Liver (tissue), 9 donors: ENCODE results near the gene RNF135. TPM values are rescaled to one million over a fixed set of nuclear protein-coding genes. Genes with fewer than 3 reads are reported as not detected.

Experiments
- DNase-seq: peaks from one replicate; pipeline ENCODE4 v3.0.0-alpha.2; 2017; ENCODE audit warnings: low spot score
- H3K27ac ChIP-seq, 2 donors: one replicate each; pipeline ENCODE4 v1.7.0; 2013; ENCODE audit warnings: inconsistent platforms in 2 of 2, low read length in 2 of 2, control low read depth in 1 of 2, low read depth in 1 of 2, mild to moderate bottlenecking in 1 of 2
- H3K27me3 ChIP-seq, 4 donors: one replicate each; pipeline versions ENCODE4 v1.6.1 to v1.7.0; 2013; ENCODE audit warnings: low read length in 3 of 4, inconsistent platforms in 1 of 4, mild to moderate bottlenecking in 1 of 4, moderate library complexity in 1 of 4; ENCODE audit not compliant: control insufficient read depth in 4 of 4, insufficient read depth in 4 of 4
- H3K36me3 ChIP-seq, 4 donors: one replicate each; pipeline versions ENCODE4 v1.6.1 to v1.7.0; 2013; ENCODE audit warnings: low read length in 3 of 4, mild to moderate bottlenecking in 3 of 4, low read depth in 1 of 4, moderate library complexity in 1 of 4; ENCODE audit not compliant: control insufficient read depth in 4 of 4, insufficient read depth in 3 of 4
- H3K4me1 ChIP-seq, 4 donors: one replicate each; pipeline versions ENCODE4 v1.6.1 to v1.7.0; 2013; ENCODE audit warnings: low read length in 3 of 4, mild to moderate bottlenecking in 3 of 4, moderate library complexity in 1 of 4; ENCODE audit not compliant: control insufficient read depth in 4 of 4, insufficient read depth in 4 of 4
- H3K4me3 ChIP-seq, 3 donors: one replicate each; pipeline versions ENCODE4 v1.6.1 to v1.7.0; 2013; ENCODE audit warnings: low read length in 3 of 3, control low read depth in 1 of 3, low read depth in 1 of 3, mild to moderate bottlenecking in 1 of 3
- H3K9ac ChIP-seq, 2 donors: one replicate each; pipeline ENCODE4 v1.7.0; 2013; ENCODE audit warnings: low read length in 2 of 2, mild to moderate bottlenecking in 2 of 2, moderate library complexity in 2 of 2, control low read depth in 1 of 2, low read depth in 1 of 2
- H3K9me3 ChIP-seq, 4 donors: one replicate each; pipeline versions ENCODE4 v1.6.1 to v1.7.0; 2013; ENCODE audit warnings: low read length in 3 of 4; ENCODE audit not compliant: control insufficient read depth in 4 of 4
- EGR1 ChIP-seq, 2 donors: IDR thresholded peaks; 2 replicates each; pipeline ENCODE4 v1.6.1; 2016 to 2018; ENCODE audit warnings: antibody characterized with exemption in 2 of 2, low read depth in 2 of 2
- FOXA1 ChIP-seq: IDR thresholded peaks from 2 replicates; pipeline ENCODE4 v1.6.1; 2016; ENCODE audit warnings: antibody characterized with exemption
- FOXA2 ChIP-seq: IDR thresholded peaks from 2 replicates; pipeline ENCODE4 v1.6.1; 2016; ENCODE audit warnings: antibody characterized with exemption
- GABPA ChIP-seq, 2 donors: IDR thresholded peaks in 1 of 2; conservative IDR thresholded peaks in 1 of 2; 2 replicates each; pipeline ENCODE4 v1.6.1; 2016; ENCODE audit warnings: antibody characterized with exemption in 2 of 2, mild to moderate bottlenecking in 1 of 2, moderate library complexity in 1 of 2
- HNF4G ChIP-seq: IDR thresholded peaks from 2 replicates; pipeline ENCODE4 v1.6.1; 2016; ENCODE audit warnings: antibody characterized with exemption
- JUND ChIP-seq, 2 donors: IDR thresholded peaks; 2 replicates each; pipeline ENCODE4 v1.6.1; 2016; ENCODE audit warnings: antibody characterized with exemption in 2 of 2
- NR2F2 ChIP-seq: IDR thresholded peaks from 2 replicates; pipeline ENCODE4 v1.6.1; 2016; ENCODE audit warnings: antibody characterized with exemption
- RAD21 ChIP-seq, 2 donors: IDR thresholded peaks; 2 replicates each; pipeline ENCODE4 v1.6.1; 2016; ENCODE audit warnings: antibody characterized with exemption in 2 of 2, mild to moderate bottlenecking in 2 of 2
- RXRA ChIP-seq, 2 donors: IDR thresholded peaks; 2 replicates each; pipeline ENCODE4 v1.6.1; 2017 to 2018; ENCODE audit warnings: antibody characterized with exemption in 2 of 2, mild to moderate bottlenecking in 1 of 2
- SP1 ChIP-seq: IDR thresholded peaks from 2 replicates; pipeline ENCODE4 v1.6.1; 2018; ENCODE audit warnings: antibody characterized with exemption, mild to moderate bottlenecking
- YY1 ChIP-seq: IDR thresholded peaks from 2 replicates; pipeline ENCODE4 v1.6.1; 2016; ENCODE audit warnings: antibody characterized with exemption, mild to moderate bottlenecking
- WGBS: extraction: QIAGEN DNeasy Blood & Tissue Kit; methylation state at CpG from one replicate; pipeline ENCODE4 v1.1.7; 2013; 5-methylcytosine and 5-hydroxymethylcytosine counted together
- polyA plus RNA-seq, 2 donors: library from polyadenylated mRNA; stranded (reverse) in 1 of 2; unstranded in 1 of 2; fragments of 200-250 nt in 1 of 2; fragments of >200 nt in 1 of 2; fragmentation: Nextera tagmentation in 1 of 2; extraction: Ambion mirVana in 1 of 2; gene quantifications; one replicate each; pipeline versions ENCODE4 v1.2.1 to v1.2.3, GENCODE V29; 2013 to 2015
- total RNA-seq, 2 donors: library from RNA; depleted of rRNA; stranded (reverse); fragments of >200 nt; gene quantifications; one replicate each; pipeline ENCODE4 v1.2.3, GENCODE V29; 2014
- TF ChIP-seq, protein P1 (sequence below): IDR thresholded peaks from 2 replicates; pipeline ENCODE4 v1.6.1; 2016; ENCODE audit warnings: antibody characterized with exemption
- TF ChIP-seq, protein P2 (sequence below): IDR thresholded peaks from 2 replicates; pipeline ENCODE4 v1.6.1; 2016; ENCODE audit warnings: antibody characterized with exemption
- TF ChIP-seq, protein P3 (sequence below): IDR thresholded peaks from 2 replicates; pipeline ENCODE4 v1.6.1; 2016; ENCODE audit warnings: antibody characterized with exemption
- TF ChIP-seq, protein P4 (sequence below): IDR thresholded peaks from 2 replicates; pipeline ENCODE4 v1.6.1; 2016; ENCODE audit warnings: antibody characterized with exemption, mild to moderate bottlenecking
- TF ChIP-seq, protein P5 (sequence below): fragments of 150-350 bp; IDR thresholded peaks from 2 replicates; pipeline ENCODE4 v1.5.1; 2017; ENCODE audit warnings: improper control_type of control experiment, low read depth, low read length; ENCODE audit not compliant: missing input control
- donor health status: healthy.
- donor health status: healthy.
- donor health status: healthy.
- donor health status: healthy.
- donor health status: healthy.

The RNF135 gene
- total and polyA plus RNA-seq, 4 donors = 3.4 to 5.5 (median 3.7) TPM

DNA sequence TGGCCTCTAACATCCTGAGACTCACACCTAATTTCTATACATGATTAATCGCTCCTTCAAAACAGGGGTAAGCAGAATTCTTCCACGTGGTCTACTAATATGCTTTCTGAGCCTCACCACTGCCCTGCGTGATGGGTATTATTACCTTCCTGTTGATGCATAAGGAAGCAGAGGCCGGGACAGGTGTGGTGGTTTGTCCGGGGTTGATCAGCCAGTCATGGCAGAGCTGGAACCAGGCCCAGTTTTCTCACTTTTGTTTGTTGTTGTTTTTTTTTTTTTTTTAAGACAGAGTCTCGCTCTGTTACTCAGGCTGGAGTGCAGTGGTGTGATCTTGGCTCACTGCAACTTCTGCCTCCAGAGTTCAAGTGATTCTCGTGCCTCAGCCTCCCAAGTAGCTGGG is 31.2 kb downstream of the RNF135 start:
- 89% methylated on average over 7 of the region's 7 CpGs for WGBS
- Histone ChIP-seq H3K9me3 (no peaks in the 10 kb centered on the region), H3K27me3 (no peaks in the 10 kb centered on the region), H3K27ac (no peak overlapping the region), H3K4me1 (no peaks in the 10 kb centered on the region), H3K4me3 (no peak overlapping the region), H3K9ac (no peak overlapping the region), H3K36me3 (peaks cover 0 to 16% (median 8%) of the 10 kb centered on the region in 4 donors)
- no peak for TF ChIP-seq EGR1 (IDR thresholded peaks at IDR 0.05; ENCODE audit: low read depth in 2 of 2)
- TF ChIP-seq, protein P1, sequence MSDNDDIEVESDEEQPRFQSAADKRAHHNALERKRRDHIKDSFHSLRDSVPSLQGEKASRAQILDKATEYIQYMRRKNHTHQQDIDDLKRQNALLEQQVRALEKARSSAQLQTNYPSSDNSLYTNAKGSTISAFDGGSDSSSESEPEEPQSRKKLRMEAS = no peak
- TF ChIP-seq, protein P2, sequence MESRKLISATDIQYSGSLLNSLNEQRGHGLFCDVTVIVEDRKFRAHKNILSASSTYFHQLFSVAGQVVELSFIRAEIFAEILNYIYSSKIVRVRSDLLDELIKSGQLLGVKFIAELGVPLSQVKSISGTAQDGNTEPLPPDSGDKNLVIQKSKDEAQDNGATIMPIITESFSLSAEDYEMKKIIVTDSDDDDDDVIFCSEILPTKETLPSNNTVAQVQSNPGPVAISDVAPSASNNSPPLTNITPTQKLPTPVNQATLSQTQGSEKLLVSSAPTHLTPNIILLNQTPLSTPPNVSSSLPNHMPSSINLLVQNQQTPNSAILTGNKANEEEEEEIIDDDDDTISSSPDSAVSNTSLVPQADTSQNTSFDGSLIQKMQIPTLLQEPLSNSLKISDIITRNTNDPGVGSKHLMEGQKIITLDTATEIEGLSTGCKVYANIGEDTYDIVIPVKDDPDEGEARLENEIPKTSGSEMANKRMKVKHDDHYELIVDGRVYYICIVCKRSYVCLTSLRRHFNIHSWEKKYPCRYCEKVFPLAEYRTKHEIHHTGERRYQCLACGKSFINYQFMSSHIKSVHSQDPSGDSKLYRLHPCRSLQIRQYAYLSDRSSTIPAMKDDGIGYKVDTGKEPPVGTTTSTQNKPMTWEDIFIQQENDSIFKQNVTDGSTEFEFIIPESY = no peak
- TF ChIP-seq, protein P3, sequence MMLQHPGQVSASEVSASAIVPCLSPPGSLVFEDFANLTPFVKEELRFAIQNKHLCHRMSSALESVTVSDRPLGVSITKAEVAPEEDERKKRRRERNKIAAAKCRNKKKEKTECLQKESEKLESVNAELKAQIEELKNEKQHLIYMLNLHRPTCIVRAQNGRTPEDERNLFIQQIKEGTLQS = no peak
- TF ChIP-seq, protein P4, sequence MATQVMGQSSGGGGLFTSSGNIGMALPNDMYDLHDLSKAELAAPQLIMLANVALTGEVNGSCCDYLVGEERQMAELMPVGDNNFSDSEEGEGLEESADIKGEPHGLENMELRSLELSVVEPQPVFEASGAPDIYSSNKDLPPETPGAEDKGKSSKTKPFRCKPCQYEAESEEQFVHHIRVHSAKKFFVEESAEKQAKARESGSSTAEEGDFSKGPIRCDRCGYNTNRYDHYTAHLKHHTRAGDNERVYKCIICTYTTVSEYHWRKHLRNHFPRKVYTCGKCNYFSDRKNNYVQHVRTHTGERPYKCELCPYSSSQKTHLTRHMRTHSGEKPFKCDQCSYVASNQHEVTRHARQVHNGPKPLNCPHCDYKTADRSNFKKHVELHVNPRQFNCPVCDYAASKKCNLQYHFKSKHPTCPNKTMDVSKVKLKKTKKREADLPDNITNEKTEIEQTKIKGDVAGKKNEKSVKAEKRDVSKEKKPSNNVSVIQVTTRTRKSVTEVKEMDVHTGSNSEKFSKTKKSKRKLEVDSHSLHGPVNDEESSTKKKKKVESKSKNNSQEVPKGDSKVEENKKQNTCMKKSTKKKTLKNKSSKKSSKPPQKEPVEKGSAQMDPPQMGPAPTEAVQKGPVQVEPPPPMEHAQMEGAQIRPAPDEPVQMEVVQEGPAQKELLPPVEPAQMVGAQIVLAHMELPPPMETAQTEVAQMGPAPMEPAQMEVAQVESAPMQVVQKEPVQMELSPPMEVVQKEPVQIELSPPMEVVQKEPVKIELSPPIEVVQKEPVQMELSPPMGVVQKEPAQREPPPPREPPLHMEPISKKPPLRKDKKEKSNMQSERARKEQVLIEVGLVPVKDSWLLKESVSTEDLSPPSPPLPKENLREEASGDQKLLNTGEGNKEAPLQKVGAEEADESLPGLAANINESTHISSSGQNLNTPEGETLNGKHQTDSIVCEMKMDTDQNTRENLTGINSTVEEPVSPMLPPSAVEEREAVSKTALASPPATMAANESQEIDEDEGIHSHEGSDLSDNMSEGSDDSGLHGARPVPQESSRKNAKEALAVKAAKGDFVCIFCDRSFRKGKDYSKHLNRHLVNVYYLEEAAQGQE = no peak
- no peak for TF ChIP-seq FOXA1
- no peak for TF ChIP-seq HNF4G
- TF ChIP-seq NR2F2 = no peak
- TF ChIP-seq YY1 = no peak
- TF ChIP-seq, protein P5, sequence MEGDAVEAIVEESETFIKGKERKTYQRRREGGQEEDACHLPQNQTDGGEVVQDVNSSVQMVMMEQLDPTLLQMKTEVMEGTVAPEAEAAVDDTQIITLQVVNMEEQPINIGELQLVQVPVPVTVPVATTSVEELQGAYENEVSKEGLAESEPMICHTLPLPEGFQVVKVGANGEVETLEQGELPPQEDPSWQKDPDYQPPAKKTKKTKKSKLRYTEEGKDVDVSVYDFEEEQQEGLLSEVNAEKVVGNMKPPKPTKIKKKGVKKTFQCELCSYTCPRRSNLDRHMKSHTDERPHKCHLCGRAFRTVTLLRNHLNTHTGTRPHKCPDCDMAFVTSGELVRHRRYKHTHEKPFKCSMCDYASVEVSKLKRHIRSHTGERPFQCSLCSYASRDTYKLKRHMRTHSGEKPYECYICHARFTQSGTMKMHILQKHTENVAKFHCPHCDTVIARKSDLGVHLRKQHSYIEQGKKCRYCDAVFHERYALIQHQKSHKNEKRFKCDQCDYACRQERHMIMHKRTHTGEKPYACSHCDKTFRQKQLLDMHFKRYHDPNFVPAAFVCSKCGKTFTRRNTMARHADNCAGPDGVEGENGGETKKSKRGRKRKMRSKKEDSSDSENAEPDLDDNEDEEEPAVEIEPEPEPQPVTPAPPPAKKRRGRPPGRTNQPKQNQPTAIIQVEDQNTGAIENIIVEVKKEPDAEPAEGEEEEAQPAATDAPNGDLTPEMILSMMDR = no peak
- TF ChIP-seq FOXA2 = no peak
- TF ChIP-seq JUND (IDR thresholded peaks at IDR 0.05) = no peak
- no peak for TF ChIP-seq GABPA (IDR thresholded peaks at IDR 0.05 in 1 of 2, conservative IDR thresholded peaks at IDR 0.05 in 1 of 2)
- no peak for TF ChIP-seq RAD21 (IDR thresholded peaks at IDR 0.05)
- no peak for TF ChIP-seq RXRA (IDR thresholded peaks at IDR 0.05)
- no peak for DNase-seq

DNA sequence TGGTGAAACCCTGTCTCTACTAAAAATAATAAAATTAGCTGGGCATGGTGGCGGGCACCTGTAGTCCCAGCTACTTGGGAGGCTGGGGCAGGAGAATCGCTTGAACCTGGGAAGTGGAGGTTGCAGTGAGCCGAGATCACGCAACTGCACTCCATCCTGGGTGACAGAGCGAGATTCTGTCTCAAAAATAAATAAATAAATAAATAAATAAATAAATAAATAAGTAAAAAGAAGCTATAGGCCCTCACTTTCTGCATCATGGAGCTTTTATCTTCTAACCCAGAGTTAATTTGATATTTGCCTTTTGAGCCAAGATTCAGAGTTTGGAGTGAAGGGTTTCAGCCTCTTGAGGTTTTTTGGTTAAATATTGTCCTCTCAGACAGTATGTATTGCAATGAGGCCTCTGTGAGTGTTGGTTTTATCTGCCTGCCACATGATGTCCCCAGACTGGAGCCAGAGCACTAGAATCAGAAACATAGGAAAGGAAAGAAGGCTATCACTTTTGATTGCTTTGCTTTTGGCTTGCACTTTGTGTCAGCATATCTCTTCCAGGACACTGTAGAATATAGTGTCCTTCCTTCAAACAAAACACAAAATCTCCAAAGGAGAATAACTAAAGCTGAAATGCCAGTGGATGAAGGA is 32.5 kb downstream of the RNF135 start:
- Histone ChIP-seq H3K27me3 (no peaks in the 10 kb centered on the region), H3K4me1 (peaks cover 0 to 6% (median 3%) of the 10 kb centered on the region in 4 donors), H3K9me3 (no peaks in the 10 kb centered on the region), H3K9ac (no peak overlapping the region), H3K4me3 (no peak overlapping the region), H3K27ac (no peak overlapping the region), H3K36me3 (peaks cover 0 to 11% (median 5%) of the 10 kb centered on the region in 4 donors)
- TF ChIP-seq FOXA1 = no peak
- TF ChIP-seq SP1 = no peak
- TF ChIP-seq YY1 = no peak
- TF ChIP-seq, protein P5 = no peak
- TF ChIP-seq, protein P3 = no peak
- TF ChIP-seq FOXA2 = no peak
- TF ChIP-seq, protein P1 = no peak
- no peak for TF ChIP-seq HNF4G
- TF ChIP-seq EGR1 (IDR thresholded peaks at IDR 0.05; ENCODE audit: low read depth in 2 of 2) = no peak
- no peak for TF ChIP-seq RXRA (IDR thresholded peaks at IDR 0.05)
- no peak for DNase-seq
- WGBS = 99% methylated on average over 5 of the region's 5 CpGs
